ENCODE measurements around the gene TIGD7. TPM values are rescaled to one million over a fixed set of nuclear protein-coding genes. Genes with fewer than 3 reads are reported as not detected.

The TIGD7 gene
- total RNA-seq (1 to 10 TPM; 1.3 to 3.6 (median 2.4) TPM), polyA plus RNA-seq (1 to 10 TPM; 1.9 to 3.3 TPM)

- ATAC-seq (peak; percentile 98 to 100 (median 99)), FAIRE-seq (no peak), DNase-seq (peak; percentile 79 to 90 (median 86))
- peaks cover 6 to 15% (median 9%) of the 10 kb centered on the region in 3 donors for H3K36me3 ChIP-seq
- intact Hi-C loops (cut with DNase I), result no loop called here
- TF ChIP-seq CTCF (IDR thresholded peaks at IDR 0.05), result no peak
- H3K27ac ChIP-seq, result peak within 1 kb of the TSS; percentile 66 to 92 (median 84)
- H3K9me3 ChIP-seq, result peaks cover 0 to 4% (median 1%) of the 10 kb centered on the region in 4 donors
- WGBS, 2 donors, result 1 to 2% methylated on average over 103 of the region's 103 CpGs
- peak within 1 kb of the TSS; percentile 55 to 92 (median 62) for H3K4me3 ChIP-seq
- no peaks in the 10 kb centered on the region for H3K4me1 ChIP-seq
- H3K27me3 ChIP-seq, result no peaks in the 10 kb centered on the region
Measured at GRCh38 chr16:3305109-3306068, at the start of gene TIGD7, which contains the start of gene ZNF75A. TSS of gene TIGD7 (minus strand) at chr16:3305430. CDS start at chr16:3300614, 4,816 bp downstream. TSS of gene ZNF75A (plus strand) at chr16:3305497. CDS start at chr16:3308429, 2,932 bp downstream.

- no peaks in the 10 kb centered on the region for H3K27me3 ChIP-seq
- FAIRE-seq (no peak), DNase-seq (no peak), ATAC-seq (no peak)
- H3K4me3 ChIP-seq, result no peak overlapping the region
- intact Hi-C loops (cut with DNase I), result no loop called here
- 48 to 51% methylated on average over 13 of the region's 13 CpGs for WGBS, 2 donors
- no peak for TF ChIP-seq CTCF (IDR thresholded peaks at IDR 0.05)
- no peaks in the 10 kb centered on the region for H3K36me3 ChIP-seq
- H3K27ac ChIP-seq, result no peak overlapping the region
- no peaks in the 10 kb centered on the region for H3K9me3 ChIP-seq
- no peaks in the 10 kb centered on the region for H3K4me1 ChIP-seq
Measured at GRCh38 chr16:3349175-3349574, 43.9 kb upstream of the TIGD7 start.

- H3K27me3 ChIP-seq, result no peaks in the 10 kb centered on the region
- no peaks in the 10 kb centered on the region for H3K9me3 ChIP-seq
- DNase-seq (no peak), ATAC-seq (peak in 1 of 4 donors; percentile 17), FAIRE-seq (no peak)
- no peak for TF ChIP-seq CTCF (IDR thresholded peaks at IDR 0.05)
- no peaks in the 10 kb centered on the region for H3K4me1 ChIP-seq
- no peaks in the 10 kb centered on the region for H3K36me3 ChIP-seq
- WGBS, 2 donors, result 15 to 21% methylated on average over 4 of the region's 4 CpGs
- intact Hi-C loops (cut with DNase I), result no loop called here
- H3K4me3 ChIP-seq, result no peak overlapping the region
- H3K27ac ChIP-seq, result no peak overlapping the region
Measured at GRCh38 chr16:3348547-3349167, 43.4 kb upstream of the TIGD7 start.

- H3K4me3 ChIP-seq, result no peak overlapping the region
- no peaks in the 10 kb centered on the region for H3K4me1 ChIP-seq
- no peaks in the 10 kb centered on the region for H3K9me3 ChIP-seq
- intact Hi-C loops (cut with DNase I), result no loop called here
- no peak for FAIRE-seq
- ATAC-seq, result no peak
- no peak overlapping the region for H3K27ac ChIP-seq
- 72 to 75% methylated on average over 10 of the region's 10 CpGs for WGBS, 2 donors
- DNase-seq, result no peak
- no peaks in the 10 kb centered on the region for H3K27me3 ChIP-seq
- TF ChIP-seq CTCF (IDR thresholded peaks at IDR 0.05), result no peak
- no peaks in the 10 kb centered on the region for H3K36me3 ChIP-seq
Measured at GRCh38 chr16:3347586-3347985, 42.4 kb upstream of the TIGD7 start.

All from pancreas (tissue), 10 donors.